Activated T-cell treated with anti-CD3 and anti-CD28 coated beads for 48 hours (primary cell): ENCODE data around the gene CHERP.
"Not testable (repeated sequence)": the region's sequence is repeated elsewhere in the genome, so short reads cannot be mapped to it uniquely, and the experiment has no call there.

Experiments
- DNase-seq: peaks from one replicate; pipeline ENCODE4 v3.0.0-alpha.2; 2020; ENCODE audit warnings: low read depth

CHERP gene

DNA sequence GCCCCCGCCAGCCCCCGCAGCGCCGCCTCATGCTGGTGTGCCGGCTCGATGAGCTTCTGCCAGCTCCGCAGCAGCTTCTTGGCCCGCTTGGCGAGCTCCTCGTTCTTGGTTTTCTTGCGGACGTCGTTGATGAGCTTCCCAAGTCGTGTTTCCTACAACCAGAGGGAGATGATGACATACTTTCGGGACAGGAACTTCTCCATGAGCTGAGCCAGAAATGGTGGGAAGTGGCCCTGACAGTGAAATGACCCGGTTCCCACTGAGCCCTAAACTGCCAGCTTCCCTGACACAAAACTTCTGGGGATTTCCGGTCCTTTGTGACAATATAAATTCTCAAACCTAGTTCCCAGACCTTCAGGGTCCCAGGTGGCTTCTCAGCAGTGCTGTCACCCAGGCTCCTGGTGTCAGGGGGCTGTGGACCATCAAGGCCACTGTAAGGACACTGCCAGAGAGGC is 35.3 kb upstream of the CHERP start:
- DNase-seq, result no peak

DNA sequence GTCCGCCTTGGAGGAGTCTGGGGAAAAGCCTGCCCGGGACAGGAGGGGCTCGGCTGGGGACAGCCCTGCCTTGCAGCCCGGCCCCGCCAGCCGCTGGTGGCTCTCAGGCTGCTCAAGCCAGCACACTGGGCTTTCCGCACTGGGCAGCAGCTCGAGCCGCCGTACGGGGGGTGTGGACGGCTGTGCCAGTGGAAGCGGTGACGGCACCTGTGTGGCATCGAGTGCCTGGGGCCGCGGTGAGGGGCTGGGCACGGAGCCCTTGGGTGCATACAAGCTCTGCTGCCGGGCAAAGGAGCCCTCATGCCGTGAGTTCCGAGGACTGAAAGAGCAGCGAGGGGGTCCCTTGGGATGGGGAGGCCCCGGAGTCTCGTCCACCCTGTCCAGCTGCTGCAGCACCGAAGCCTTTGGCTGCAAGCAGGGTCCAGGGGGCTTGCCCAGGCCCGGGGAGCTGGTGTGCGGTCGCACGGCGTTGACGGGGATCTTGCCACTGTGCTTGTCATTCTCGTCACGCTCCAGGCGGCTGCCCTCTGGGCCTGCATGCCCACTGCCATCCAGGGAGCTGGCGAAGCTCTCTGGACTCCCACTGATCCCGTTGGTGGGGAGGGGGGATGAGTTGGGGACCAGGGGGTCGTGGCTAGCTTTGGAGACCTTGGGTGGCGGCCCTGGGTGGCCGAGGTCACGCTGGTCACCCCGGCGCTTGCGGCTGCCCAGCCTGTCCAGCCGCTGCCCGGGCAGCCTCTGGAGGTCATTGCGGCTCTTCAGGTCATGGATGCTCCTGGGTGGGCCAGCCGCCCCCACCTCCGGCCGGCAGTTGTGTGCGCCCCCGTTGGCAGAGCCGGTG is 34.7 kb upstream of the CHERP start:
- DNase-seq, result no peak

DNA sequence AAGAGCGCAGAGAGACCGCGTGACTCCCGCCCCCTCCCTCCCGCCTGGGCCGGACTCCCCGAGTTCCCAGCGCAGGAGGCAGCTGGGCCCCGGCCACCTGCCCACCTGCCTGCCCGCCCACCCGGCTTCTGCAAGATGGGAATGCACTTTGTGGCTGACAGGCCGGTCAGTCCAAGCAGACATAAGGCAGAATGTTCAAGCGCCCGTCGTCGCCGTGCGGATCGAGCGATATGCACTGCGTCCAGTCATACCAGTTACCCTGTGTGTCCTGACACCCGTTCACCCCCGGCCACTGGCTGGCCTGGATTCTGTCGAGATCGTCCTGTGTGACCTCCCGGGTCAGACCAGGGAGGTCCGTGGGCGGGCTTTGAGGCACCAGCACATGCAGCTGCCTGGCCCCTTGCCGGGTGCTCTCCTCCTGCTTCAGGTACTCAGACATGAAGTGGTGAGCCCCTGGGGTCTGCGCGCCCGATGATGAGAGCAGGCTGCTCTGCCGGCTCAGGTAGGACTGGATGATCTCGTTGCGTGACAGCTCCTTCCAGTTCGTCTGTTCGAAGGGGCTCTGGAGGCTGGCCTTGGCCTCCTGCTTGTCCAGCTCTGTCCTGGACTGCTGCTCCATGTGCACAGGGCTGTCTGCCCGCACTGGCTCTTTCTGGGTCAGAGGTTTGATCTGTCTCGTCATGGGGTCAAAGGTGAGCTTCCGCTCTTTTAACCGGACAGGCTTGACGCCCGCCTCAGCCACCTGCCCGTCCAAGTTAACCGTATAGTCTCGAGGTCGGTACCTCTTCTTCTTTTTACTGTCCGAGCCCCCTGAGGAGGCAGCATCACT is 33.8 kb upstream of the CHERP start:
- no peak for DNase-seq

DNA sequence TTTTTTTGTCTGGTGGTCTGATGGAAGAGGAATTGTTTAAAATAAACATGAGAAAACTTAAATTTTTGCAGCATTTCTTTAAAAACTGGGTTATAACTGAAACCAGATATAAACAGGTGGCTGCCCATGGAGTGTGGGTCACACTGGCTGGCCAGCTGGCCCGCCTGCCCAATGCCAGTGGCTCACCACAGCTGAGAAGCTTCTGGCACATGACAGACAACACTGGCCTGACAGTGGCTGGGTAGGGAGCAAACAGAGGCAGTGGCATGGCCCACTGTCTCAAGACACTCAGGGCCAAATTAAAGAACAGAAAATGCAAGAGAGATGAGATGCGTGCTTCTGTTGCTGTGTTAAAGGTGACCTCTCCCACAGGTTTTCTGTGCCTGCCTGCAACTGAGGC is 33.0 kb upstream of the CHERP start:
- DNase-seq, result no peak

DNA sequence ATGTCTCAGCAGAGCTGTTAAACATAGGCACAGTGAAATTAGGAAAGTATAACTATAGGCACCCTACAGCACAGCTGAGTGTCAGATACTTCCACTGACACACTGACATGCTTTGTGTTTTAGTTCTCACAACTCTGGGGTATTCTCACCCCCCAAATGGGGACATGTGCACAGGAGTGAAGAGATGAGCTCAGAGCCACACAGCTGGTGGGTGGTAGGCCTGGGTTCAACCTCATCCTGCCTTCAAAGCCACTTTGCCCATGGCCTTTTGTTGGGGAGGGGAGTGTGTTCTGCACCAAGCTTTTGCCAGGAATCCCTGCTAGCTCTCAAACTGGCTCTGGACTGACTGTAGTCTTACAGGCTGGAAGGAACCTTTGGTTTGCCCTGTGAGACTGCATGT is 31.7 kb upstream of the CHERP start:
- no peak for DNase-seq

DNA sequence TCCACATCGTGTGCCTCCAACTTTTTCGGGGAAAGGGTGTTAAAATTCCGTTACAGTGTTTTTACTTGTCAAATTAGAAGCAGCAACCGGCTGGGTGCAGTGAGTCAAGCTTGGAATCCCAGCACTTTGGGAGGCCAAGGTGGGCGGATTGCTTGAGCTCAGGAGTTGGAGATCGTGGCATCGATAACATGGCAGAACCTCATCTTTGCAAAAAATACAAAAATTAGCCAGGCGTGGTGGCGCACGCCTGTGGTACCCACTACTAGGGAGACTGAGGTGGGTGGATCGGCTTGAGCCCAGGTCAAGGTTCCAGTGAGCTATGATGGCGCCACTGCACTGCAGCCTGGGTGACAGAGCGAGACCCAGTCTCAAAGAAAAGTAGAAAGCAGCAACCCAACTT is 31.1 kb upstream of the CHERP start:
- no peak for DNase-seq

DNA sequence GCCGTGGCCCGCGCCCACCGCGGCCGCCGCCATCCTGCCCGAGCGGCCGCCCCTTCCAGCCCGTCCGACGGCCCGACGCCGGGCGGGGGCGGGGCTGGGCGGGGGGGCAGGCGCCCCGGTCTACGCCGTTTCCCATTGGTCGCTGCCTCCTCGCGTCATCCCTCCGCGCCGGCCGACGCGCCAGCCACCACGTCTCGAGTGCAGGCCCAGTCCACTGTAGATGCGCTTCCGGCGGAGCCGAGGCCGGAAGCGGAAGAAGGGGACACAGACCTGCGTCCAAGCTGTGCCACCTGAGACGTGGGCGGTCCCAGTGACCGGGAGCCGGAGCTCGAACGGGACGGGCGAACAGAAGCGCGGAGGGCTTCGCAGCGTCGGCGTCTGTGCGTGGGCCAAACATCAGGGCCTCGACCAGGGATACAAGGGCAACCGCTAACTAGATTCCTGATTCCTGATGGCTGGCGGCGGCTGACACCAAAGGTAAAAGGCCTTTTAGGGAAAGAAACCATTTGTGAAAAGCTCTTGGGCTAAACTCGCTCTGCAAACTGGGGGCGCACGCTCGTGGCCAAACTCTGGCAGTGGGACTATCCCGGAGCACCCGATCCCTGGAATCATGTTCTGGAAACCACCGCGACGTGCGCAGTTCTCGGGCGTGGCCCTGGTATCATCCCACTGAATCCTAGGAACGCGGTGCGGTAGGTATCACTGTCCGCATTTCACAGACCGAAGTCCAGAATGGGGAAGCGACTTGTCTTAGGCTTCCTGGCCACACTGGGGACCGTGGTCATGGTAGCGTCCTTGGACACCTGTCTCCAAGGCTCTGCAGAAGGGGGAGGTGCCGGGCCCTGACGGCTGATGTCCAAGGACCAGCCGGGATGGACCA is 30.3 kb upstream of the CHERP start, which contains the start of gene SLC35E1:
Gene SLC35E1 (minus strand): TSS at position 84 of the 880 bp plus-strand sequence. CDS start 51 bp downstream, at position 33.
- peak; percentile 93 for DNase-seq

DNA sequence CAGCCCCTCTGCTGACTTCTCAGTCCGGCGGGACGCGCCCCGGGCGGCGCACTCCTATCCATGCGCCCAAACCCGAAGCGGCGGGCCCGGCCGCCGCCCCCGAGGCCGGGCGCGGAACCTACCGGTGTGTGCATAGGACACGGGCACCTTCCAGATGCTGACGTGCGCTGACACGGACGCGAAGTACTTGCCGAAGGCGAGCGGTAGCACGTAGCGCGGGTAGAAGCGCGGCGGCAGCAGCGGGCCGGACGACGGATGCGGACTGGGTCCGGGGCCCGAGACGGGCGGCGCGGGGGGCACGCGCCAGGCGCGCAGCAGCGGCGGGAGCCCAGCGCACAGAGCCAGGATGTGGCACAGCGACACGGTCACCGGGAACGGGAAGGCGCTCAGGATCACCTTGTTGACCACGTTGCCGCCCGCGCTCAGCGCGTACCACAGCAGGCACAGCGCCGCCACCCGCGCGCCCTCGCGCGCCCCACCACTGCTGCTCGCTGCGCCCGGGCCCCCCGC is 29.6 kb upstream of the CHERP start:
- DNase-seq, result no peak

DNA sequence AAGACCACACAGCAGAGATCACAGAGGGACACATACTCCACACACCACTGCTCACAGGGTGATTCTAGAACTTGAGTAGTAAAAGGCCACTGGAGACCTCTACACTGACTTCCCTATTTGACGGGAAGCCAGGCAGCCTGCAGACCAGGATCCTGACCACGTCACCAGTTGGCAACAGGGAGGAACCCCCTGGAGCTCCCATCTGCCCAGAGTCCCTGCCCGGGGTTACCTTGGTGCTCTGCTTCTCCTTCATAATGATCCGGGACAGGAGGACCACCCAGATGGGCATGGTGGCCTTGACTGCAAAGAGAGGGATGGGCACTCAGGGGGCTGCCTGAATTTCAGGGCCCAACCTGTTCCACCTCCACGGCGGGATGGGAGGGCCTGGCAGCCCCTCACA is 29.0 kb upstream of the CHERP start:
- DNase-seq, result no peak

DNA sequence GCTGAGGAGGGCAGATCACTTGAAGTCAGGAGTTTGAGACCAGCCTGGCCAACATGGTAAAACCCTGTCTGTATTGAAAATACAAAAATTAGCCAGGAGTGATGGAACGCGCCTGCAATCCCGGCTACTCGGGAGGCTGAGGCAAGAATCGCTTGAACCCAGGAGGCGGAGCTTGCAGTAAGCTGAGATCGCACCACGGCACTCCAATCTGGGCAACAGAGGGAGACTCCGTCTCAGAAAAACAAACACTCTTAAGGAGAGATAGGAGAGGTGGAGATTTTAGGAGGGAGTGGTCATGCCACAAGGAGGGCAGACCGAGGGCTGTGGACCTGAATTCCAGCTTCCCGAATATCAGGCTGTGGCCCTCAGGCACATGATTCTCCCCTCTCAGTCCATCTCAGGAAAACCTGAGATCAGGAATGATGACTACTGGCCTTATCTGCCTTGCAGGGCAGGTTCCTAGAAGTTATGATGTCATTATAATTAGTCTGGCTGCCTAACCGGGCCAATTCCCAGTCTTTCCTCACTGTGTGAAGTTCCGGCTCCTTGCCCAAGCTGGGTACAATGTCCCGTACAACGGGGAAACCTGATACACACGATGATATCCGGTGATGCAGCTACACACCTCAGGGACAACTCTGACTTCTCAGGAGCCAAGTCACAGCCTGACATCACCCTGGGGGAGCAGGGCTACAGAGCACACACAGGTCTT is 27.5 kb upstream of the CHERP start:
- no peak for DNase-seq

DNA sequence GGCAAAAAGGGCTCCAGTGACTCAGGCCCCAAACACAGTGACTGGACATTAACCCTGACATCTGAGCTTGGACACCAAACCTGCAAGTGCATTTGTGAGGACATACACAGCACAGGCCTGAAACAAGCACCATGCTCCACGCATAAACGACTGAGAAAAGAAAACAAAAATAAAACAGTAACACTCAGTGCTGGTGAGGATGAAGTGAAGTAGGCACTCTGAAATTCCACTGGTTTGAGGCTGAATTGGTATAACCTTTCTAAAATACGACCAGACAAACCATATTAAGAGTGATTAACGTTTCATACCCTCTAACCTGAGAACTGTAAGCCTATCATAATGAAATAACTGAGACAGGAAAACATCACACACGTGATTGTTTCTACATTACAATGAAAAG is 24.5 kb upstream of the CHERP start:
- DNase-seq, result no peak

DNA sequence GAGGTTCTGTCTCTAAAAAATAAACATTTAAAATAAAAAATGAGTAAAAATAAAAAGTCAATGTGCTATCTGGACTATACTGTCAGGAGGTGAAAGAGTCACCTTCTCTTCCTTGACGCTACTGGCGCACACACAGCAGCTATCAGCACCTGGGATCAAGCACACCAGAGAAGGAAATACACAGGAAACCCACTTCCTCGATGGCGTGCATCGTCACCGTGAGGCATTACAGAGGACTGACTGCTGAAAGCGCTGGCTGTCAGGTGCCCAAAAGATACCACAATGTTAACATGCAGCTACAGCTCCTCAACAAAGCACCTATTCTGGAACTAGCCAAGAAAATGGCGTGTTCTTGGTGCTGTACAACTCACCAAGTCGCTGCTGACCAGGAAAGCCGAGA is 23.9 kb upstream of the CHERP start:
- peak; percentile 53 for DNase-seq

DNA sequence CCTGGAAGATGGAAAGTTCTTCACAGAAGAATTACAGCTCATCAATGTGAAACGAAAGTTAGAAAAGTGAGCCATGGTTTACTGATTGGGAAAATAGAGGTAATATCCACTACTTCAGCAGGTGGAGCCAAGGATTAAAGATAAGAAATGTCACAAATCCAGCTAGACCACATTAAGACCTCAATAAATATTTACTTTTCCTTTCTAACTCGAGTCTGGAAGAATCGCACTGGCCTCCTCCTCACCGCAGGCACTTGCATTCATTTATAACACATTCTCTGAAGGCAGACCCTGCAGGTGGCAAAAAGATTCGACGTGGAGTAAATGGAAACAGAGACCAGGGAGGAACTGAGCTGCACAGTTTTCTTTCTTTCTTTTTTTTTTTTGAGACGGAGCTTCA is 22.6 kb upstream of the CHERP start:
- no peak for DNase-seq

DNA sequence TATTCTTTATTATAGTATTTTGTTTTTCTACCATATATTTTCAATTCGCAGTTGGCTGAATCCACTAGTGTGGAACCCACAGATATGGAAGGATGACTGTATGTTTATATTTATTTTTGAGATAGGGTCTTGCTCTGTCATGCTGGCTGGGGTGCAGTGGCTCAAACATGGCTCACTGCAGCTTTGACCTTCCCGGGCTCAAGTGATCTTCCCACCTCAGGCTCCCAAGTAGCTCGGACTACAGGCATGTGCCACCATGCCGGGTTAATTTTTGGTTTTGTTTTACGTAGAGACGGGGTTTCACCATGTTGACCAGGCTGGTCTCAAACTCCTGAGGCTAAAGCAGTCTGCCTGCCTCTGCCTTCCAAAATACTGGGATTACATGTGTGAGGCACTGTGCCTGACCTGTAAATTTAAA is 20.4 kb upstream of the CHERP start:
- no peak for DNase-seq

DNA sequence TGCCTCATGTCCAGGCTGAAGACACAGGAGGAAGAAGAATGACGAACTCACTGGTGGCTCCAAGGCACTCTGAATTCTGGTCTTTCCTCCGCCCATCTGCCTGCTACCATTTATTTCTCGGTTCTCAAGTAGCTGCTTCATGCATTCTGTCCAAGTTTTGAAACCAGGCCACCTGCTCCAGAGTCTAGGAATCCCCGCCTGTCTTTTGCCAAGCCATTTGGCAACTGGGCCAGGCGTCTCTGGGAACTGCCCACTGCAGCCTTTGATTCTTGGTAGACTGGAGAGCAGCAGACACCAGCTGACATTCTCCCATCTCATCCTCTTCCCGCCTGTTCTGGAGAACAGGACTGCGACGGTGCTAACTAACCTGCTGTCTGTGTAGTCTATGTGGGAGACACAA is 19.1 kb upstream of the CHERP start:
- DNase-seq, result no peak

DNA sequence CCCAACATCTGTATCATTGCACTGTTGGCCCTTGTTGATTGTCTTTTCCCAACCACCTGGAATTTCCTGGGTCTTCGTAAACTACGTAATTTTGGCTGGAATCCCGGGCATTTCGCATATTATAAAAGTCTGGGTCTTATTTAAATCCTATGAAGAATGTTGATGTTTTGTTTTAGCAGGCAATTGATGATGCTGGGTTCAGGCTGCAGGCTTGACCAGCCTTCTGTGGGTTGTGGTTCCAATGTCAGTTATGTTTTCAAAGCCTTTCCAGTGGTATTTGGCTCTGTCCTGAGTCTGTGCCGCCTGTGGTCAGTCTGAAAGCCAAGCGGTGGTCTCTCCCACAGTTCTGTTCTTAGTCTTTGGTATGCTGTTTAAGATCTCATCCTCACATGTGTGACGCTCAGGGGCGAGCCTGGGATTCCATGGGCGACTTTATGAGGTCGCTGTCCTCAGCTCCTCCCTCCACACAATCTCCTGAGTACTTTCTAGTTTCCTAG is 17.6 kb upstream of the CHERP start:
- no peak for DNase-seq

DNA sequence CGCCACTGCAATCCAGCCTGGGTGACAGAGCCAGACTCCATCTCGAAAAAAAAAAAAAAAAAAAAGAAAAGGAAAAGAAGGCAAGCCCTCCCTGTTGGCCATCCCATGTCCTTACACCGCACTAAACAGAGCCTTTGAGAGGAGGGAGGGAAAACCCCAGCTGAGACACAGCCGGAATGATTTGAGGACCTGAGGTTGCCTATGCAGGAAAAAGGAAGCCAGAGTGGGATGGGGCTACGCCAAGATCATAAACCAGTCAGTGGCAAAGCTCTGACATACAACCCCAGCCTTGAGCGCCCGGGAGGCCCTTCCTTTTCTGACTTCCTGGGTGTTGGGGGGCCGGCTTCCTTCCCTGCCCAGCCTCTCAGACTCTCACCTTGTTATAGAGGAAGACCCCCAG is 12.5 kb upstream of the CHERP start:
- DNase-seq, result no peak

DNA sequence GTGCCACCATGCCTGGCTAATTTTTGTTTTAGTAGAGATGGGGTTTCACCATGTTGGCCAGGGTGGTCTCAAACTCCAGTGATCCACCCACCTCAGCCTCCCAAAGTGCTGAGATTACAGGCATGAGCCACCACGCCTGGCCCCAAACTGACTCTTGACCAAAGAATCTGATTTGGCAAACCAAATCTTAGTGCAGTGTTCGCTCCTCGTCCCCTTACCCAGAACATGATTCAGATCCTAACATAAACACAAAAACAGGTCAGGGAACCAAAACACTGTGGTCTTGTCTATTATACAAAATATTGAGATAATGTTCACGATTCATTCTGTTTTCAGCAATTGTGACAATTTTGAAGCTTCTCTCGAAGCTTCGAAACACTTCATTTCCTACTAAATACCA is 9.7 kb upstream of the CHERP start:
- DNase-seq, result not testable (repeated sequence)

DNA sequence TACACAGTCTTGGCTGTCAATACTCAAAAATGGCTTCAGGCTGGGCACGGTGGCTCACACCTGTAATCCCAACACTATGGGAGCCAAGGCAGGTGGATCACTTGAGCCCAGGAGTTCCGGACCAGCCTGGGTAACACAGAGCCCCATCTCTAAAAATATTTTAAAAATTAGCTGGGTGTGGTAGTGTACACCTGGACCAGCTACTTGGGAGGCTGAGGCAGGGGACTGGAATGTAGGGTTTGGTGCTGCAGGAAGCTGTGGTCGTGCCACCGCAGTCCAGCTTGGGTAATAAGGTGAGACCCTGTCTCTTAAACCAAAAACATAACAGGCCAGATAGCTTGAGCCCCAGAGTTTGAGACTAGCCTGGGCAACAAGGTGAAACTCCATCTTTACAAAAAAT is 6.7 kb upstream of the CHERP start:
- no peak for DNase-seq

DNA sequence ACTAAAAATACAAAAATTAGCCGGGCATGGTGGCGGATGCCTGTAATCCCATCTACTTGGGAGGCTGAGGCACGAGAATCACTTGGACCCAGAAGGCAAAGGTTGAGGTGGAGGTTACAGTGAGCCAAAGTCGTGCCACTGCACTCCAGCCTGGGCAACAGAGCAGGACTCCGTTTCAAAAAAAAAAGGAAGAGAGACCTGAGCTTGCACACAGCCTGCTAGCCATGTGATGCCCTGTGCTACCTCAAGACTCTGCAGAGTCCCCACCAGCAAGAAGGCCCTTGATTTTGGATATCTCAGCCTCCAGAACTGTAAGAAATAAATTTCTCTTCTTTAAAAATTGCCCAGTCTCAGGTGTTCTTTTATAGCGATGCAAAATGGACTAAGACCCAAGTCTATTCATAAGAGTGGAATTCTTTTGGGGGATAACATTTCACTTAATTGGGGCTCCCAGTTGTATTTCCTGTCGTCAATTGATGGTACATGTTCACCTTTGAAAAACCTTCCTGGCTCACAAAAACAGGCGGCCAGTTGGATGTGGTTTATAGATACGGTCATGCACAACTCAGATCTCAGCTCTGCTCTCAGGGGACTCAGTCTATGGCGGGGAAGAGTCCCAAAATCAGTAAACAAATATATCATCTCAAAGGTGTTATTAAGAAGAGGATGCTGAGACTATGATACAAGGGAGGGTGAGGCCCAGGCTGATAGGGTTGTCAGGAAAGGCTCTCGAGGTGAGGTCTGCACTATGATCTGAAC is 2.4 kb upstream of the CHERP start:
- no peak for DNase-seq
